ENCODE measurements around the gene NEK10.
"Not testable (repeated sequence)": the region's sequence is repeated elsewhere in the genome, so short reads cannot be mapped to it uniquely, and the experiment has no call there.

NEK10 gene, protein sequence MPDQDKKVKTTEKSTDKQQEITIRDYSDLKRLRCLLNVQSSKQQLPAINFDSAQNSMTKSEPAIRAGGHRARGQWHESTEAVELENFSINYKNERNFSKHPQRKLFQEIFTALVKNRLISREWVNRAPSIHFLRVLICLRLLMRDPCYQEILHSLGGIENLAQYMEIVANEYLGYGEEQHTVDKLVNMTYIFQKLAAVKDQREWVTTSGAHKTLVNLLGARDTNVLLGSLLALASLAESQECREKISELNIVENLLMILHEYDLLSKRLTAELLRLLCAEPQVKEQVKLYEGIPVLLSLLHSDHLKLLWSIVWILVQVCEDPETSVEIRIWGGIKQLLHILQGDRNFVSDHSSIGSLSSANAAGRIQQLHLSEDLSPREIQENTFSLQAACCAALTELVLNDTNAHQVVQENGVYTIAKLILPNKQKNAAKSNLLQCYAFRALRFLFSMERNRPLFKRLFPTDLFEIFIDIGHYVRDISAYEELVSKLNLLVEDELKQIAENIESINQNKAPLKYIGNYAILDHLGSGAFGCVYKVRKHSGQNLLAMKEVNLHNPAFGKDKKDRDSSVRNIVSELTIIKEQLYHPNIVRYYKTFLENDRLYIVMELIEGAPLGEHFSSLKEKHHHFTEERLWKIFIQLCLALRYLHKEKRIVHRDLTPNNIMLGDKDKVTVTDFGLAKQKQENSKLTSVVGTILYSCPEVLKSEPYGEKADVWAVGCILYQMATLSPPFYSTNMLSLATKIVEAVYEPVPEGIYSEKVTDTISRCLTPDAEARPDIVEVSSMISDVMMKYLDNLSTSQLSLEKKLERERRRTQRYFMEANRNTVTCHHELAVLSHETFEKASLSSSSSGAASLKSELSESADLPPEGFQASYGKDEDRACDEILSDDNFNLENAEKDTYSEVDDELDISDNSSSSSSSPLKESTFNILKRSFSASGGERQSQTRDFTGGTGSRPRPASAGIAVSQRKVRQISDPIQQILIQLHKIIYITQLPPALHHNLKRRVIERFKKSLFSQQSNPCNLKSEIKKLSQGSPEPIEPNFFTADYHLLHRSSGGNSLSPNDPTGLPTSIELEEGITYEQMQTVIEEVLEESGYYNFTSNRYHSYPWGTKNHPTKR

DNA sequence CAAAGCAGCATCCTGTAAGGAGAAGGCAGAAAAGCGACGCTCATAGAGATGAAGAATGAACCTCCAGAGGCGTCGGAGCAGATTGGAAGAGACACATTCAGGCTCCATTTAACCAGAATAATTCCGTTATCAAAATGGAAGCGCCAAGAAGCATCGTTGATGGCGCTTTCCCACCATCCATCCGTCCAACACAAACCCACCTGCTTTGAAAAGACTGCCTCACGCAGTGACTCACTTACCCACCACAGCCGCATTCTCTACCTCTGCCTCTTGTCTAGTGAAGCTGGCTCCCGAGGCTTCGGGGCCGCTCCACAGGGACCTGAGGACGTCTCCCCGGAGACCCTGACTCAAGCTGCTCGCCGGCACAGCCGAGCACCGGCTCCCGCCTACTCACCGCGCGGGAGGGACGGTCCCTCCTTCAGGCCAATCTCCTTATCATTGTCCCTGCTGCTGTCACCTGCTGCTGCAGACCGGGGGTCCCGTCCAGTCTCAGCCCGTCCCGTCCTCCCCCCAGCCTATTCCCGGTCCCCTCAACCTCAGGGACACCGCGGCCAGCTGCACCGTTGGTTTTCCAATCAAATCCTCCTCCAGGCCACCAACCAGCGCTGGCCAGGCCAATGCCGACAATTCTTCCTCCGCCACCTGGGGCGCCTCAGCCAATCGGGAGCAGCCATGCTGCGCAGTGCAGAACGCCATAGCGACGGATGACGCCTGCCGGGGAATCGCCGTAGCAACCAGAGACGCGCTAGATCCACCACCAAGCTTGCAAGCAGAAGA lies at the start of gene NEK10:
NEK10 (minus strand) TSS at position 553 of the 777 bp plus-strand sequence. CDS start 16,501 bp downstream, outside the sequence.
- peak; percentile 94 for DNase-seq

DNA sequence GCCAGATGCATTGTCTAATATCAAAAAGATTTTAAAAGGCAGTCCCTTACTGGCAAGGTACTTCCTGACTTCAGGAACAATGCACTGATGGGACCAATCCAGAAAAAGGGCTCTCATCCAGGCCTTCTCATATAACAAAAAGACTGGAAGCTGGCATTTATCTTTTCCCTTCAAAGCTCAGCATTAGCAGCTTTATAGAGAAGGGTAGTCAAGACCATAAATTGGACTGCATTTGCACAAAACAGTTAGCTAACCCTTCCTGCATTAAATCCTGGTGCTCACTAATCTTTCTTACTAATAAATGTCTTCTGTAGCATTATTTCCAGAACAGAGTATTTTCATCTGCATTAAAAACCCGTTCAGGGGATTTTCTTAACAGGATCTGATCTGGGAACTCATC lies 46.0 kb upstream of the NEK10 start:
- DNase-seq = no peak

DNA sequence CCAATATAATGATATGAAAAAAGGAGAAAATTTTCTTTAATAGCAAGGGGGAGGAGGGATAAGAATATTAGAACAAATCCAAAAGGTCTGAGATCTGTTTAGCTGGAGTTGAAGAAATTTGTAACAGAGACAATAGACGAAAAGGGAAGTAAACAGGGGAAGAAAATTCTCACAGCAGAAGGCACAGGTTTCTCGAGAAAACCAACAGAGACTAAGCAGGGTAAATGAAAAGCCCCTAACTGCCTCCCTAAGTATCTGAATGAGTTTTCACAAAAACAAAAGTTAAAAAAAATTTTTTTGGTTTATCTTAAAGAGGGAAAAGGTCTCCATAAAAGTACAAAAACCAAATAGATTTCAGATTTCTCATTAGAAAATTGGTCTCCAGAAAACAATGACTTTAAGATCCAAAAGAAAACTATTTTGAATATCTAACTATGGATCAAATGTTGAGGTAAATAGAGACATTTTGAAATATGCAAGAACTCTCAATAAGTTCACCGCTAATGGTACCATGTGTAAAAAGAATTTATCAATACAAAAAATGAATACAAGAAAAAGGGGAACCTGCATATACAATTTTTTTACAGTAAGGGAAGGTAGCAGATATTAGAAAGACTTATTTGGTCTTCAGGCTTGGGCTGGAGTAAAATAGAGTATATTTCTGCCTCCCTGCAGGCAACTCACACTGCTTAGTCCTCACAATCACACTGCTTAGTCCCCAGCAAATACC lies 23.9 kb upstream of the NEK10 start:
- DNase-seq = no peak

DNA sequence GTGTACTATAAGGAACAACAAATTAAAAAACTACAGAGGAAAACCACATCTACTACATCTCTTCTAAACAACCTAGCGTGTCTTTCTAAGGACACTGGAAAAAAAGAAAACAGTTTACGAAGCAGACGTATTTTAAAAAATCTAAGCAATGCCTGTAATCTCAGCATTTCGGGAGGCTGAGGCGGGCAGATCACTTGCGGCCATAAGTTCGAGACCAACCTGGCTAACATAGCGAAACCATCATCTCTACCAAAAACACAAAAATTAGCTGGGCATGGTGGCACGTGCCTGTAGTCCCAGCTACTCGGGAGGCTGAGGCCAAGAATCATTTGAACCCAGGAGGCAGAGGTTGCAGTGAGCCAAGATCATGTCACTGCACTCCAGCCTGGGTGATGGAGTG lies 23.2 kb upstream of the NEK10 start:
- DNase-seq = not testable (repeated sequence)

DNA sequence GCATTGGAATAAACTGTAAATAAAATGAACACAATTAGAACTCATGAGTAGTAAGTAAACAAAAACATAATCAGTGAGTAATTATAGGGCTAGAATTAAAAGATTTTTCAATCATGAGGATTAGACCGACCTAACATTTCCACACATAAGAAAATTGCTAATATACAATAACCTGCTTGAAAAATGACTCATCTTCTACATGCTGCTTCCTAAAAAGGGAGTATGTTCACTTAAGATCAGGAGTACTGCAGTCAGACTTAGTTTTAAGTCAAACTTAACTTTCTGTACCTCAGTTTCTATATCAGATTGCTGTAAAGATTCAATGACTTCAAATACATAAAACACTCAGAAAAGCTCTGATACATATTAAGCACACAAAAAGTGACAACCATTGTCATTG lies 22.6 kb upstream of the NEK10 start:
- no peak for DNase-seq

DNA sequence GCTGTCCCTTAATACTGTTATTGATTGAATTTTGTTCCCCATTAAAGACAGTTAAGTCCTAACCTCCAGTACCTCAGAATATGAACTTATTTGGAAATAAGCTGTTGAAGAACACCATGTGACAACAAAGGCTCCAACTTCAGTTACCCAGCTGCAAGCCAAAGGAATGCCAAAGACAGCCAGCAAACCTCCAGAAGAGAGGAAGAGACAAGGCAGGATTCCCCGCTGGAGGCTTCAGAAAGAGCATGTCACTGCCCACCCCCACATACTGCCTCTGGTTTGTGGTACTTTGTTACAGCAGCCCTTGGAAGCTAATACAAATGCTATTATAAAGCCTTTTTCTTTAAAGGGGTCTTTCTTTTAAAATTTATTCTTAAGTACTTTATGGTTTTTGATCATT lies 18.4 kb upstream of the NEK10 start:
- DNase-seq = no peak

DNA sequence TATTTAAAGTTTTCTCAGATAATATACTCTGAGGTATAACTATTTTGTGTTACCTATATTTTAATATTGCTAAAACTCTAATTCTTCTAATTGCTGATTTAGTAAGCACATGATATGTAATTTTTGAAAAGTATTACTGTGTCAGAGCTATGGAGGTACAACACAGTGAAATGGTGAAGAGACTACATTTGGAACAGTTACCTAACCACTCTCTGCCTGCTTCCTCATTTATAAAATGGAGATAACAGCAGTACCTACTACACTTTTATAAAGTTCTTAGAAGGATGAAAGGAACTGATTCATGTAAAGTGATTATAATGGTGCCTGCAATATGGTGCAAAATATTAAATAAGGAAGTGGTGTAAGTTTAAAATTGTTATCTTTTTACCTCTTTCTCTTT lies 16.3 kb upstream of the NEK10 start:
- DNase-seq = no peak

DNA sequence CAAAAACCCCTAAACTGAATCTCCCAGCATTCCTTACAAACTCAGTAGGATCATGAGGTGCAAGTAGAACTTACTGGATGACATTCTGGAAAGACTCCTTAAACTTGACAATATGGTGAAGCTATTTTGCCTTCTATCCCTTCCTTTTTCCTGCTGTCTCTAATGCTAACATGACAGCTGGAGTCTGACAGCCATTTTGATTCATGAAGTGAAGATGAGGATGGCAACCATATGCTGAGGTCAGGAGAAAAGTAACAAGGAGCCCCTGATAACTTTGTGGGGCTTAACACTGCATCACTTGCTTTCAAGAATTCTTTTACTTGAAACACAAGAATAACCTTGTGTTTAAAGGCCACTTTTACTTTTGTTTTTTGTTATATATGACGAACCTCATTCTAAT lies 15.0 kb upstream of the NEK10 start:
- no peak for DNase-seq

DNA sequence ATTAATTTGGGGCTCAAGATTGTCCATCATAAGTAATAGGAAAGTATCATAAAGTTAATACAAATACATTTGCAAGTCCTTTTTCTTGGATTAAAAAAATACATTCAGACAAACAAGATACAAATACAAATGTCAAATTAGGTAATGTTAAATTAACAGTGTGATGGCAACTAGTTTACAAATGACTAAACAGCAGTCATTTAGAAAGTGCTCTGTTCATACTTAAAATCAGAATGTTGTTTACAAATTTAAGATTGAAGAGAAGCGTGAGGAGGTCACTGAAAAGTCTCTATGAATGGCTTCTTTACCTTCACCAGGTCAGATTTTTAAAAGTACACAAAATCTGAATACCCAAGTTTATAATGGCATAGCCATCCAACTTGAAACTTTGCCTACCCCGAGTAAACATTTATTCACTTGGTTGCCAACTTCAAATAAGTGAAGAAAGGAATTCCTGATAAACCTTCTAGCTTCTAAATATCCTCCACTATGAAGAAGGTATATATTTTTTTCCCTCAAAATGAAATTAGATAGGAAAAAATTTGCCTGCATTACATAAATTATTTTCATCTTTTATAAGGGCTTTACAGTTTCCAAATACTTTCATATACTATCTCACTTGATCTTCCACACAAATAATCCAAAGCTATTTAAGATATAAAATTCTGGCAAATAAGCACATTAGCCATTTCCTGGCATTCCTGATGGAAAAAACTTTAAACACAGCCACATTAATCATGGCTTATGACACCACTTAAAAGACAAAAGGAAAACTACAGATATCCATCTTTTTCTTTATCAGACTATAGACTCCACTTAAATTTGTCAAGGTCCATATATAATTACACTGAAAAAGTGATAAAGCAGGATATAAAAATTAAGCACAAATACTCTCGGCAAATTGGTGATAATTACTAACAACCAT lies 11.5 kb upstream of the NEK10 start:
- no peak for DNase-seq

DNA sequence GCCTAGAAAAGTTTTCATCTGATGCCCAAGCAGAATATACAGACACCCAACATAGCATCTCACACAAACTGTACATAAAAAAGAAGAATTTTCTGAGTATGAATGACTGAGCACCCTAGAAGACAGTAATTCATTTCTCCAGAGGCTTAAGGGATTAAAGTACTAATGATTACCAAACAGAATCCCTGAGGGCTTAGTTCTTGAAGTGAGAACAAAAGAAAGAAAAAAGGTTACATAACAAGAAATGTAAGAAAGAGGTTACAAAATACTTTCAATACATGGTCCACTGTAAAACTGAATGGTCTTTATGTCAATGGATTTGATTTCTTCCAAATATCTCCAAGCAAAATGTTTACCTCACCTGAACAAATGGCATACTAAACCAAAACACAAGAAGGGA lies 9.1 kb upstream of the NEK10 start:
- DNase-seq = no peak

DNA sequence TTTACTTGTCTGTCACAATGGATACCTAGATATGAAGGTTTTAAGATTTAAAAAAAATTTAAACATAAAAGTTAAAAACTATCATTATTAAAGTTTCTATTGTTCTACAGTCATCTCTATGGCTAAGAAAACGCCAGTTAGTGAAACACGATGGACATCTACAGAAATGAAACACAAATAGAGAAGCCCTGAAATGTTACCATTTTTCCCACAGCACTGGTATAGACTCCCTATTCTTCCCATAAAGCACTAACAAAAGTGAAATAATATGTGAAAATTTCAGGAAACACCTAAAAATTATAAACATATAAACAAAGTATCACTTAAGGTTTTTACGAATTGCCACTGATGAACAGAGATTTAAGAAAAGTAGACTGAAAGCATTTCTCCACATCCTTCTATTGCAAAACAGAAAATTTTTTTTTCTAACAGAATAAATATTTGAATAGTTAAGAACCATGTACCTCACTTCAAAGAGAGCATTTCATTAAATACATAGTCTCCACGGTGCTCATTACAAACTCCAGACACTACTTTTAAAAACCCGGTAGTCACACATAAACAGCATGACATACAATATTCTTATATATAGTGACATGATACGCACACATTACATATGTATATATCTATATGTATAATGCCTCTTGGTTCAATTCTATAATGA lies 7.1 kb upstream of the NEK10 start:
- no peak for DNase-seq

DNA sequence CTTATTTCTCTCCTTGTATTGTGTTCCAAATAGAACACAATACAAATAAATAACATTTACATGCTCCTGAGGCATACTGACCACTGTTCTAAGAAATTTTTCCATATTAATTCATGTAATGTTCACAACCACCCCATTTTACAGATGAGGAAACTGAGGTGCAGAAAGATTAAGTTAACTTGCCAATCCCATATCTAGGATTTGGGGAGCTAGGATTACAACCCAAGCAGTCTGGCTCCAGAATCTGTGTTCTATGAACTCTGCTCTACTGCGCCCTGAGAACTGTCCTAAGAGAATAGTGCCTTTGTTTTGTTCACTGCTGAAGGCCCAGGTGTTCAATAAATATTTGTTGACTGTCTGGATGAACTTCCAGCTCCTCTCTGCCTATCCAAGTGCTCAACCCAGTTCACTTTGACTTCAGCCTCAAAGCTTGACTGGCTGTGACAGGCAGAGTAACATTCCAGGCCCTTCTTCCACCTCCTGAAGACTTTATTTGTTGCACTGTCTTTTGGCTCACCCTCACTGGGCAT lies 3.1 kb downstream of the NEK10 start:
- no peak for DNase-seq

DNA sequence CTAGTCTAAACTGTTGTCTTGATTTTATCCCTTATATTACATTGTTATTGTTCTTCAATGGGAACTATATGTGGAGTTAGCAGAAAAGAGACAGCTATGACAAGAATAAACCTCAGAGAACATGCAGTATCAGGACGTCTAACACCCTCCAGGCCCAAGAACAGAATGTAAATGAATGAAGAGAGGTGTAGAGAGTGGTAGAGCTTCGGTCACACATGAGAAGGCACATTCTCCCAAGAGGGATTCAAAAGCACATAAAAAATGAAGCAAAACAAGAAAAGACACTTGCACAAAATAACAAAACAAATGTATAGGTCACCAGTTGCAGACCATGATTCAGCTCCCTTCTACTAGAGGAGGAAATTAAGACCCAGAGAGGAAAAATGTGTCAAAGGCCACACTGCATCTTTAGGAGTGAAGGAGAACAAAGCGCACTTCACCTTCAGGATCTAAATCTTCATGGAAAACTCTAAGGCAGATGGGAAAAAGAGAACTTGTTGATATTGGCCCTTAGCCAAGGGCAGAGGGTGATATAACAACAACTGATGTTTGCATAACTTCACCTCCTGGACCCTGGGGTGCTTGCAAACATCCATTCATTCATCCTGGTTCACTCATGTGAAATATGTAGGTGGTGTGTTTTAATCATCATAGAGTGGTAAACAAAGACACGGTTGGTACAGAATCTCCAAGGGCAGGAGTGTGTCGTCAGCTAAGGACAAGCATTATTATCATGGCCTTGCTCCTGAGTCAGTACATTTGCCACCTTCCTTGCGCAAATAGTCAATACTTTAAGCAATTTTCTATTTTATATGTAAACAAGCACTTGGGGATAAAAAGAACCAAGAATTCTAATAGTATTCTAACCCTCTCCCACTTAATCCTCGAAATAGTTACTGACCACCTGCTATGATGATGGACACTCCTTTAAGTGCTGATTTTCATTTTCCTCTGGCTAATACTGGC lies 8.8 kb downstream of the NEK10 start:
- DNase-seq = no peak

DNA sequence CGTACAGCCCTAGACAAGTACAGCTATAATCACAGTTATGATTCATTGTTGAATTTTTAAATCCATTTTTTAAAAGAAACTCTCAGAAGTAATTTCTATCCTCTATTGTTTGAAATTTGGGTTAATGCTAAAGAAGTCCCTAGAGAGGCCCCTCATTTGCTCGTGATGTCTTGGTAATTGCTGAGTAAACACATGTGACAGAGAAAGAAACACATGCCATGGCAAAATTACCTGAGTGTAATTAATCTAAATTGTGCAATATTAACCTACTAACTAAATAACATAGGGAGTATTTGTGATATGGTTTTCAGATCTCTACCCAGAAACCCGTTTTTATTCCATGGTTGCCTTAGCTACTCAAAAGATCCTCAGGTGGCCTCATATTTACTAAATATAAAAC lies 10.8 kb downstream of the NEK10 start:
- DNase-seq = no peak

DNA sequence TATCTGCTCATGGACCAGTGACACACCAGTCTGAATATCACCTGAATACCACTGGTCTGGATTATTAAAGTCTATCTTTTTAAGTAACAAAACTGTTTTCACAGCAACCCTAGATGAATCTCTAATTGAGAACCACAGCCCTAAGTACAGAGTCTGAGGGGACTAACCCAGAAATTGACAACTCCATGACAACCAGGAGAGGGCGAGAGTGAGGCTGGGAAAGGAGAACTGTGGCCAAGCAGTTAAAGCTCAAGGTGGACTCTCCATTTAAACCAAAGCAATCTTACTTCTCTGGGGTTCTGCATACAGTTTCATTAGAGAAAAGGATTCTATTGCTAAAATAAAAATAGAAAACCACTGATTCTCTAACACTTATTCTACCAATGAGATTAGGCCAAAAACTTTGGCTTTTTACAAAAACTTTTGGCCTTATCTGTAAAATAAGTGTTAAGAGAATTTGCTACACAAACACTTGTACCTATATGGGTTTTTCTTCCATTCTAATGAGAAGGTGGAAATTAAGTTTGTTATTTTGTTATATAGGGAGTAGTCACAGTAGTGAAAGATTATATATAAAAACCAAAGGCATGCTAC lies 11.4 kb downstream of the NEK10 start:
- DNase-seq = peak; percentile 68

DNA sequence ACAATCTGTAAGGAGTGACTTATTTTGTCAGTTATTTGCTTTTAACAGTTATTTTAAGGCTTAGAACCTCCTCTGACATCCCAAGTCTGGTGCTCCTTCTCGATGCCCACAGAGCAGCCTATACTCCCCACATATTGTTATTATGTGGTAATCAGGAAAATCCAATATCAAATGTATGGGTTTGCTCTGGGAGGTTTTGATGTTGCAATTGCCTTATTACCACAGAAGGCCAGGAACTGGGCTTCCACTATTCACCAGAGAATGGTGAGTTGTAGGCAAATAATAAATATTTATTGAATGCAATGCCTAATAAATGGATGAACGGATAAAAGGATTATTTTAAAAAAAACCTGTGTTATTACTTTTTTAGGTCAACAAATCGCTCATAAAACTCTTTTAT lies 12.2 kb downstream of the NEK10 start:
- no peak for DNase-seq

DNA sequence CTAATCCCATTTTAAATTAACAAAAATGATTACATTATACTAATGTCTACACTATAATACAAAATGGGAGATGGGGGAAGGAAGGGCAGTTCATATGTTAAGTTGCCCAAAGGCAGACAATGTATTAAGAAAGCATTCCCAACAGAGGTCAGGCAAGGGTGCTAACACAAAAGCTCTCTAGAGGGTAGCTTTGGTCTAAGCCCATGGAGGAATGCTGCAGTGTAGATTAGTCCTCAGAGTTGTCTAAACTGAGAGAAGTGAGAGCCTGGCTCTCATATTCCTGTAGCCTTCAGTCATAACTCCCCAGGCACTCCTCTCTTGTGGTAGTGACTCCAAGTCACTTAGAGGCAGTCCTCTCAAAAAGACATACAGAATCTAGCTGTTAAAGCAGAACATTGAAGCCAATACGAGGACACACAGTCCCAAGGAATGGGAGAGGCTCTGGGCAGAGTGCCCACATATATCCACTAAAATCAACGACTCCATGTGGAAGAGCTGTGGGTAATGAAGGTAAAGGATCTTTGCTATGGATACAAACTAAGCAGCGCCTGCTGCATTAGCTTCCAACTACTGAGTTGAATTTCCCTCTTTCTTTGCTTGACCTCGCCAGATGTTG lies 14.5 kb downstream of the NEK10 start:
- DNase-seq = no peak

DNA sequence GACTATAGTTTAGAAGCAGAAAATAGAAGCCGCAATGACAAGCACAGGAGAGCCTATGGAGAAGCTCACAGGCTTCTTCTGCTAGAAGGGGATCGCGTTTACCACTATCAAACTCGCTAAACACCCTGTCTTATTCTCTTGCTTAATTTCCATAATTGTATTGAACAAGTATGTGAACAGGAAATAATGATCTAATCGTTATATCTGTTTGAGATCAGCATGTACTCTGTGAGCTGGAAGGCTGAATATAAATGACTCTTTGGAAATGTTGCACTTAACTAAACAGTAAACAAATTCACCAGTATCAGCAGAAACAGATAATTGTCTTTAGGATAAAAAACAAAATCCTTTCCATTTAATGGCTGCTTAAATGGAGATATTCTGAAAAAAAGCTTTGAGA lies 15.0 kb downstream of the NEK10 start:
- DNase-seq = no peak
